Thyroid gland (tissue), 4 donors: ENCODE results near the gene DUSP15. TPM values are rescaled to one million over a fixed set of nuclear protein-coding genes. Genes with fewer than 3 reads are reported as not detected.

Experiments
- DNase-seq, 2 donors: peaks; one replicate each; pipeline ENCODE4 v3.0.0-alpha.2; 2019
- H3K27ac ChIP-seq, 3 donors: fragments of 200-600 bp; sonication (generic); 1 replicate in 2 of 3; 2 replicates in 1 of 3; pipeline ENCODE4 v1.5.1; 2016 to 2019; ENCODE audit warnings: mild to moderate bottlenecking in 1 of 3, moderate library complexity in 1 of 3
- H3K27me3 ChIP-seq: fragments of 200-600 bp; sonication (generic); one replicate; pipeline ENCODE4 v1.5.1; 2019
- H3K36me3 ChIP-seq, 2 donors: fragments of 200-600 bp; sonication (generic); one replicate each; pipeline ENCODE4 v1.5.1; 2016 to 2019
- H3K4me1 ChIP-seq, 2 donors: fragments of 200-600 bp; sonication (generic); one replicate each; pipeline ENCODE4 v1.5.1; 2017 to 2019
- H3K4me3 ChIP-seq, 3 donors: fragments of 200-600 bp; sonication (generic); replicated peaks in 1 of 3; 1 replicate in 2 of 3; 2 replicates in 1 of 3; pipeline ENCODE4 v1.5.1; 2016; ENCODE audit warnings: mild to moderate bottlenecking in 1 of 3
- H3K9me3 ChIP-seq: fragments of 200-600 bp; sonication (generic); one replicate; pipeline ENCODE4 v1.5.1; 2017
- POLR2A ChIP-seq, 2 donors: fragments of 450-650 bp; IDR thresholded peaks; one replicate each; pipeline ENCODE4 v1.6.1; 2017; ENCODE audit warnings: antibody characterized with exemption in 2 of 2, mild to moderate bottlenecking in 2 of 2, moderate library complexity in 1 of 2
- WGBS, 2 donors: methylation state at CpG; one replicate each; pipeline ENCODE4 v1.1.5; 2017; 5-methylcytosine and 5-hydroxymethylcytosine counted together
- intact Hi-C: fragments of 100-400 bp; cut with DNase I; formaldehyde crosslinking; loops from one replicate; pipeline ENCODE4 v1.15.1; 2023
- total RNA-seq, 4 donors: library from RNA; depleted of rRNA; stranded (reverse); fragments of >200 nt; gene quantifications; one replicate each; pipeline ENCODE4 v1.2.3, GENCODE V29; 2016
- TF ChIP-seq, protein P1 (sequence below), 6 experiments: fragments of 200-600 bp in 3 of 6; fragments of 450-650 bp in 3 of 6; sonication (generic) in 3 of 6; IDR thresholded peaks; one replicate each; pipeline ENCODE4 v1.5.1; 2016 to 2019; ENCODE audit warnings: antibody characterized with exemption in 6 of 6, mild to moderate bottlenecking in 2 of 6, inconsistent platforms in 1 of 6, moderate library complexity in 1 of 6

Gene DUSP15
- total RNA-seq, 4 donors from 2014 or later = 5.4 to 9.1 (median 7.0) TPM

DNA sequence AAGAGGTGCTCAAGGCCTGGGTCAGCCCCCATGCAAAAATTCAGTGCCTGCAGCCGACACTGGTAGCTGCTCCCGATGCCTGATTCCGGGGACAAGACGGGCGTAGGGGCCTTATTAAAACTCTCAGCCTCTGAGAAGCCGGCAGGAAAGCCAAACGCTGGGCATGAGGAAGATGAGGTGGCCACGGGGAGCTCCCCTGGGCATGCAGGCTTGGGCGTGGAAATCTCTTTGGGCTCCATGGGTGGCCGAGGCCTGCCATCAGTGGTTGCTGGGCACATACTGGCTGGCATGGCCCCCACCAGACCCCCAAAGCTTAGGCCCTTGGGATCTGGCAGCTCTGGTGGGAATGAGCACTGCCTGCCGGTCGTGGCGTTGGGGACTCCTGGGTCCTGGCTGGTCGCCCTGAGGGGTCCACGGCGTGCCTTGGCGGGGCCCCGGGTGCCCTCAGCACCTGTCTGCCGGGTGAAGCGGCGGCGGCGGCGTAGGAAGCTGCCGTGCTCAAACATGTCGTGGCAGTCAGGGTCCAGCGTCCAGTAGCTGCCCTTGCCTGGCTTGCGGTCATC lies 25.5 kb downstream of the DUSP15 start:
- DNase-seq = no peak
- TF ChIP-seq POLR2A (IDR thresholded peaks at IDR 0.05) = no peak
- TF ChIP-seq, protein P1, sequence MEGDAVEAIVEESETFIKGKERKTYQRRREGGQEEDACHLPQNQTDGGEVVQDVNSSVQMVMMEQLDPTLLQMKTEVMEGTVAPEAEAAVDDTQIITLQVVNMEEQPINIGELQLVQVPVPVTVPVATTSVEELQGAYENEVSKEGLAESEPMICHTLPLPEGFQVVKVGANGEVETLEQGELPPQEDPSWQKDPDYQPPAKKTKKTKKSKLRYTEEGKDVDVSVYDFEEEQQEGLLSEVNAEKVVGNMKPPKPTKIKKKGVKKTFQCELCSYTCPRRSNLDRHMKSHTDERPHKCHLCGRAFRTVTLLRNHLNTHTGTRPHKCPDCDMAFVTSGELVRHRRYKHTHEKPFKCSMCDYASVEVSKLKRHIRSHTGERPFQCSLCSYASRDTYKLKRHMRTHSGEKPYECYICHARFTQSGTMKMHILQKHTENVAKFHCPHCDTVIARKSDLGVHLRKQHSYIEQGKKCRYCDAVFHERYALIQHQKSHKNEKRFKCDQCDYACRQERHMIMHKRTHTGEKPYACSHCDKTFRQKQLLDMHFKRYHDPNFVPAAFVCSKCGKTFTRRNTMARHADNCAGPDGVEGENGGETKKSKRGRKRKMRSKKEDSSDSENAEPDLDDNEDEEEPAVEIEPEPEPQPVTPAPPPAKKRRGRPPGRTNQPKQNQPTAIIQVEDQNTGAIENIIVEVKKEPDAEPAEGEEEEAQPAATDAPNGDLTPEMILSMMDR (IDR thresholded peaks at IDR 0.05) = no peak
- Histone ChIP-seq H3K4me3 (no peak overlapping the region), H3K4me1 (peaks cover 0 to 10% of the 10 kb centered on the region in 2 donors), H3K27me3 (no peaks in the 10 kb centered on the region), H3K27ac (peak overlapping the region in 2 of 3 donors; percentile 24 to 33), H3K36me3 (no peaks in the 10 kb centered on the region), H3K9me3 (no peaks in the 10 kb centered on the region)
- intact Hi-C loops = no loop called here
- WGBS, 2 donors = 73 to 74% methylated on average over 3 to 11 of the region's 28 CpGs

DNA sequence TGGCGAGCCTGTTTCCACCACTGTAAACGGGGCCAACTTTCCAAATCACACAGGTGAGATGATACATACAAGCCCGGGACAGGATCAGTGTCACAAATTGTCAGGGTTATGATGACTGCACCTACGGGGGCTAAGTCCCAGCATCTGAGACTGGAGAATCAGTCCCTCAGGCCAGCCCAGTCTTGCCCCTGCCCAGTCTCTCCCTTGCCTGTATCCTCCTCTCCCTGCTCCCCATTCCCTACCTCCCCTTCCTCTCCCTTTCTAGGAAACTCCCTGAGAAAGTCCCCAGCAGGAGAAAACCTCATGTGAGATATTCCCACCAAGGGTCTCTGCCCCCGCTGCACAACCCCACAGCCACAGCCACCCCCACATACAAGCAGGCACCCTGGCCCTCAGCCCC lies 26.4 kb downstream of the DUSP15 start:
- TF ChIP-seq POLR2A (IDR thresholded peaks at IDR 0.05) = no peak
- TF ChIP-seq, protein P1 (IDR thresholded peaks at IDR 0.05) = no peak
- Histone ChIP-seq H3K4me1 (peaks cover 0 to 10% of the 10 kb centered on the region in 2 donors), H3K27me3 (no peaks in the 10 kb centered on the region), H3K9me3 (no peaks in the 10 kb centered on the region), H3K27ac (peak overlapping the region in 1 of 3 donors; percentile 24), H3K36me3 (no peaks in the 10 kb centered on the region), H3K4me3 (no peak overlapping the region)
- 64 to 75% methylated on average over 4 to 5 of the region's 5 CpGs for WGBS, 2 donors
- no peak for DNase-seq
- intact Hi-C loops = no loop called here

DNA sequence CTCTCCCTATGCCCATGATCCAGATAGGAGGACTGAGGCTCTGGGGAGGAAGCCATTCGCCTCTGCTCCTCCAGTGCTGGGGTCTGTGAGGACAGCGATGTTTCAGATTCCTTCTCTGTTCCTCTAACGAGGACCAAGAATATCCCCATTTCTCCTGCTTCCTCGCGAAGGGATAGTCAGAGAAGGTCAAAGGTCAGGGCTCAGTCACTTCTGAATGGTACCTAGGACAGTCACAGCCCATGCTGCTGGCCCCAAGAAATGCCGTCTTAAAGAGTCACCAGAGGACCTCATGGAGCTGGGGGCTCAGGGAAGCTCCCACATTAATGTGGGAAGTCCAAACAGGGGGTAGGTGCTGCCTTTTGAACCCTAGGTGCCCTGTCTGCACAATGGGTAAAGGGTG lies 27.0 kb downstream of the DUSP15 start:
- peaks cover 0 to 15% of the 10 kb centered on the region in 2 donors for H3K4me1 ChIP-seq
- no peaks in the 10 kb centered on the region for H3K36me3 ChIP-seq
- H3K4me3 ChIP-seq = no peak overlapping the region
- H3K27me3 ChIP-seq = no peaks in the 10 kb centered on the region
- intact Hi-C loops = no loop called here
- no peaks in the 10 kb centered on the region for H3K9me3 ChIP-seq
- TF ChIP-seq, protein P1 (IDR thresholded peaks at IDR 0.05) = no peak
- TF ChIP-seq POLR2A (IDR thresholded peaks at IDR 0.05) = no peak
- H3K27ac ChIP-seq = peak overlapping the region in 2 of 3 donors; percentile 30 to 38
- WGBS, 2 donors = 73% methylated on average over 6 of the region's 6 CpGs
- DNase-seq = no peak

DNA sequence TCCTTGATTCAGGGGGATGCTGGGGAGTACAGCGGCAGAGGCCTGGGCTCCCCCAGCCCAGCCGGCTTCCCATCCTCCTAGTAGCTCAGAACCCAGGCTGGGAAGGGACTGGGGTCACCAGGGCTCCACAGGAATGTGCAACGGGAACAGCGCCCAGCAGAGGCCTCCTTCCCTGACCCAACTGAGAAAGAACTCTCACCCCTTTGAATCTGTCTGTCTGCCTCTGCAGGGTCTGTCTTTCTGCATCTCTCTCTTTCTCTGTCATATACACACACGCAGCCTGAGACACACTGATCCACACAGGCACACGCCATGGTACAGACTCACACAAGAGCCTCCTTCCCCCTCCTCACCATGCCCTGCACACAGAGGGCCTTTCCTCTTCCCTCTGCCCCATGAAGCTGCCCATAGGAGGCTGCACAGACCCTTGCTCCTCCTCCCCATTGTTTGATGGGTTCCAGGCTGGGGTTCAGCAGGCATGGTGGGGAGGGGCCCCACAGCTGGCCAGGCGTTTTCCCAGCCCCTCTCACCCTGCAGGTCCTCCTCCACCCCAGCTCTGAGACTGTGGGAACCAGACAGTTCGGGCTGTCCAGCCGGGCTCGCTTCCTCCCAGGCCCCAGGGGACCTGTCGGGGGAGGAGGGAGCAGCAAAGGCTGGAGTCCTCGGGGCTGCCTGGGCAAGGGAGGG lies 27.7 kb downstream of the DUSP15 start:
- Histone ChIP-seq H3K9me3 (no peaks in the 10 kb centered on the region), H3K27ac (peak overlapping the region in 2 of 3 donors; percentile 30 to 38), H3K27me3 (no peaks in the 10 kb centered on the region), H3K4me3 (no peak overlapping the region), H3K36me3 (no peaks in the 10 kb centered on the region), H3K4me1 (peaks cover 0 to 19% of the 10 kb centered on the region in 2 donors)
- DNase-seq = no peak
- 63 to 65% methylated on average over 7 to 12 of the region's 12 CpGs for WGBS, 2 donors
- TF ChIP-seq, protein P1 (IDR thresholded peaks at IDR 0.05) = no peak
- TF ChIP-seq POLR2A (IDR thresholded peaks at IDR 0.05) = no peak
- intact Hi-C loops = no loop called here

DNA sequence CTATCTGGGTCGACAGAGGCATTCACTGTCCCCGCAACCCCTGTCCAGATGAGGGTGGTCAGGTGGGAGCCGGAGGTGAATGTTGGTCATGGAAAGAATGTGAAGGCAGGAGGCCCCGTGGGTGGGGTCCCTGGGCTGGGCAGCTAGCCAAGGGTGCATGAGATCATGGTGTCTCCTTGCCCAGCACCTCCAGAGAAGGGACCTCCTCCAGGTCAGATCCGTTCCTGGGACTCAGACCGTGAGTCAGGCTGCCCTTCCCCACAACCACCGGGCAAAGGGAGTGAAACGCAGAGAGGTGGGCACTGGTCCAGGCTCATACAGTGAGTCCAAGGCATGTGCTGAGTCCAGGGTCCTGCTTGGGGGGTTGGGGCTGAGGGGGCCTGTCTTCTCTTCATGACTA lies 28.4 kb downstream of the DUSP15 start:
- Histone ChIP-seq H3K9me3 (no peaks in the 10 kb centered on the region), H3K4me1 (peaks cover 0 to 24% of the 10 kb centered on the region in 2 donors), H3K27ac (peak overlapping the region in 1 of 3 donors; percentile 38), H3K4me3 (no peak overlapping the region), H3K36me3 (no peaks in the 10 kb centered on the region), H3K27me3 (no peaks in the 10 kb centered on the region)
- DNase-seq = no peak
- intact Hi-C loops = no loop called here
- TF ChIP-seq, protein P1 (IDR thresholded peaks at IDR 0.05) = no peak
- TF ChIP-seq POLR2A (IDR thresholded peaks at IDR 0.05) = no peak
- 39 to 69% methylated on average over 4 to 8 of the region's 8 CpGs for WGBS, 2 donors
